Stimulated activated naive CD8-positive, alpha-beta T cell treated with anti-CD3 and anti-CD28 coated beads, Interleukin-15, amount 100 ng/mL, for 72 hours (primary cell): Measurements from ENCODE around the gene TIMM17A.
"Not testable (repeated sequence)": the region's sequence is repeated elsewhere in the genome, so short reads cannot be mapped to it uniquely, and the experiment has no call there.

Experiments
- ATAC-seq: fragments of 150-1000 bp; cut with Tn5 transposase; 2 replicates; pipeline ENCODE4 v1.10.0; 2021; ENCODE audit warnings: mild to moderate bottlenecking, moderate library complexity
- DNase-seq, 2 donors: peaks; one replicate each; pipeline ENCODE4 v3.0.0; 2021 to 2022
- H3K27ac Mint-ChIP-seq, 2 donors: one replicate each; pipeline ENCODE4 v1.8.0; 2022; ENCODE audit warnings: mild to moderate bottlenecking in 2 of 2, mixed read lengths in 2 of 2, moderate library complexity in 2 of 2
- H3K27me3 Mint-ChIP-seq: one replicate; pipeline ENCODE4 v1.8.0; 2022; ENCODE audit warnings: mixed read lengths
- H3K4me1 Mint-ChIP-seq: one replicate; pipeline ENCODE4 v1.8.0; 2022; ENCODE audit warnings: mild to moderate bottlenecking, mixed read lengths
- H3K4me3 Mint-ChIP-seq, 2 donors: one replicate each; pipeline ENCODE4 v1.8.0; 2022; ENCODE audit warnings: mild to moderate bottlenecking in 2 of 2, mixed read lengths in 2 of 2, moderate library complexity in 1 of 2
- H3K9me3 Mint-ChIP-seq, 2 donors: one replicate each; pipeline ENCODE4 v1.8.0; 2022; ENCODE audit warnings: mixed read lengths in 2 of 2

TIMM17A gene

GRCh38 chr1:201930803-201931202 is 24.5 kb upstream of the TIMM17A start:
- Mint-ChIP-seq H3K4me3 (no peak overlapping the region), H3K4me1 (no peaks in the 10 kb centered on the region), H3K9me3 (no peaks in the 10 kb centered on the region), H3K27me3 (peaks cover 11% of the 10 kb centered on the region), H3K27ac (no peak overlapping the region)
- DNase-seq, result no peak
- ATAC-seq, result no peak

- H3K4me1 Mint-ChIP-seq, result no peaks in the 10 kb centered on the region
- ATAC-seq (no peak), DNase-seq (no peak)
- H3K27me3 Mint-ChIP-seq, result peaks cover 11% of the 10 kb centered on the region
- no peaks in the 10 kb centered on the region for H3K9me3 Mint-ChIP-seq
- H3K4me3 Mint-ChIP-seq, result no peak overlapping the region
- no peak overlapping the region for H3K27ac Mint-ChIP-seq
Measured at GRCh38 chr1:201933840-201934430, 21.4 kb upstream of the TIMM17A start.

- Mint-ChIP-seq H3K27ac (no peak overlapping the region), H3K4me1 (no peaks in the 10 kb centered on the region), H3K9me3 (no peaks in the 10 kb centered on the region), H3K27me3 (peaks cover 12% of the 10 kb centered on the region), H3K4me3 (no peak overlapping the region)
- ATAC-seq (no peak), DNase-seq (no peak)
Measured at GRCh38 chr1:201937624-201938213, 17.6 kb upstream of the TIMM17A start.

GRCh38 chr1:201938440-201939035 is 16.8 kb upstream of the TIMM17A start:
- H3K4me1 Mint-ChIP-seq, result no peaks in the 10 kb centered on the region
- ATAC-seq (no peak), DNase-seq (no peak)
- peaks cover 20% of the 10 kb centered on the region for H3K27me3 Mint-ChIP-seq
- no peaks in the 10 kb centered on the region for H3K9me3 Mint-ChIP-seq
- no peak overlapping the region for H3K4me3 Mint-ChIP-seq
- H3K27ac Mint-ChIP-seq, result no peak overlapping the region

- no peak overlapping the region for H3K27ac Mint-ChIP-seq
- no peaks in the 10 kb centered on the region for H3K4me1 Mint-ChIP-seq
- H3K4me3 Mint-ChIP-seq, result no peak overlapping the region
- ATAC-seq (no peak), DNase-seq (no peak)
- H3K27me3 Mint-ChIP-seq, result peaks cover 24% of the 10 kb centered on the region
- no peaks in the 10 kb centered on the region for H3K9me3 Mint-ChIP-seq
Measured at GRCh38 chr1:201939148-201939547, 16.2 kb upstream of the TIMM17A start.

GRCh38 chr1:201939574-201939973 is 15.7 kb upstream of the TIMM17A start:
- Mint-ChIP-seq H3K27ac (no peak overlapping the region), H3K9me3 (no peaks in the 10 kb centered on the region), H3K4me3 (no peak overlapping the region), H3K27me3 (peaks cover 24% of the 10 kb centered on the region), H3K4me1 (no peaks in the 10 kb centered on the region)
- ATAC-seq, result no peak
- no peak for DNase-seq

- ATAC-seq, H3K4me3 Mint-ChIP-seq, H3K4me1 Mint-ChIP-seq, H3K9me3 Mint-ChIP-seq, DNase-seq, H3K27ac Mint-ChIP-seq: not testable (repeated sequence)
- peaks cover 25% of the 10 kb centered on the region for H3K27me3 Mint-ChIP-seq
Measured at GRCh38 chr1:201940316-201940715, 15.0 kb upstream of the TIMM17A start.

- Mint-ChIP-seq H3K9me3 (no peaks in the 10 kb centered on the region), H3K27ac (no peak overlapping the region), H3K4me3 (no peak overlapping the region), H3K4me1 (peaks cover 15% of the 10 kb centered on the region), H3K27me3 (peaks cover 38% of the 10 kb centered on the region)
- ATAC-seq, result no peak
- no peak for DNase-seq
Measured at GRCh38 chr1:201941420-201942128, 13.7 kb upstream of the TIMM17A start.

GRCh38 chr1:201942129-201942495 is 13.2 kb upstream of the TIMM17A start:
- DNase-seq (no peak), ATAC-seq (no peak)
- H3K9me3 Mint-ChIP-seq, result no peaks in the 10 kb centered on the region
- no peak overlapping the region for H3K27ac Mint-ChIP-seq
- H3K27me3 Mint-ChIP-seq, result peaks cover 43% of the 10 kb centered on the region
- H3K4me1 Mint-ChIP-seq, result peaks cover 21% of the 10 kb centered on the region
- H3K4me3 Mint-ChIP-seq, result no peak overlapping the region

- H3K27me3 Mint-ChIP-seq, result peaks cover 61% of the 10 kb centered on the region
- DNase-seq (no peak), ATAC-seq (no peak)
- no peaks in the 10 kb centered on the region for H3K9me3 Mint-ChIP-seq
- no peak overlapping the region for H3K4me3 Mint-ChIP-seq
- H3K27ac Mint-ChIP-seq, result no peak overlapping the region
- peaks cover 21% of the 10 kb centered on the region for H3K4me1 Mint-ChIP-seq
Measured at GRCh38 chr1:201944002-201944401, 11.3 kb upstream of the TIMM17A start.

- peaks cover 64% of the 10 kb centered on the region for H3K27me3 Mint-ChIP-seq
- peaks cover 21% of the 10 kb centered on the region for H3K4me1 Mint-ChIP-seq
- ATAC-seq, result no peak
- no peaks in the 10 kb centered on the region for H3K9me3 Mint-ChIP-seq
- H3K4me3 Mint-ChIP-seq, result no peak overlapping the region
- H3K27ac Mint-ChIP-seq, result no peak overlapping the region
- no peak for DNase-seq
Measured at GRCh38 chr1:201944639-201945038, 10.7 kb upstream of the TIMM17A start.

- DNase-seq (no peak), ATAC-seq (no peak)
- Mint-ChIP-seq H3K4me3 (no peak overlapping the region), H3K27me3 (peaks cover 64% of the 10 kb centered on the region), H3K9me3 (no peaks in the 10 kb centered on the region), H3K4me1 (peaks cover 21% of the 10 kb centered on the region), H3K27ac (no peak overlapping the region)
Measured at GRCh38 chr1:201945157-201945556, 10.1 kb upstream of the TIMM17A start.

- peaks cover 64% of the 10 kb centered on the region for H3K27me3 Mint-ChIP-seq
- H3K4me3 Mint-ChIP-seq, result peak overlapping the region in 1 of 2 donors; percentile 81
- ATAC-seq (no peak), DNase-seq (no peak)
- H3K9me3 Mint-ChIP-seq, result no peaks in the 10 kb centered on the region
- peaks cover 21% of the 10 kb centered on the region for H3K4me1 Mint-ChIP-seq
- H3K27ac Mint-ChIP-seq, result no peak overlapping the region
Measured at GRCh38 chr1:201945863-201946223, 9.5 kb upstream of the TIMM17A start.

- Mint-ChIP-seq H3K4me1 (peaks cover 21% of the 10 kb centered on the region), H3K27ac (peak within 1 kb of the TSS; percentile 37 to 48), H3K27me3 (peaks cover 64% of the 10 kb centered on the region), H3K9me3 (no peaks in the 10 kb centered on the region), H3K4me3 (peak within 1 kb of the TSS; percentile 55 to 81)
- peak; percentile 39 for ATAC-seq
- DNase-seq, result peak in 1 of 2 donors; percentile 5
Measured at GRCh38 chr1:201946224-201946908, 8.9 kb upstream of the TIMM17A start, which contains the start of gene LMOD1. Gene LMOD1, minus strand, starts transcription at chr1:201946548. Its CDS starts 208 bp downstream, at chr1:201946340.

- peaks cover 64% of the 10 kb centered on the region for H3K27me3 Mint-ChIP-seq
- ATAC-seq (no peak), DNase-seq (no peak)
- H3K4me3 Mint-ChIP-seq, result no peak overlapping the region
- no peaks in the 10 kb centered on the region for H3K9me3 Mint-ChIP-seq
- H3K4me1 Mint-ChIP-seq, result peaks cover 21% of the 10 kb centered on the region
- H3K27ac Mint-ChIP-seq, result no peak overlapping the region
Measured at GRCh38 chr1:201947697-201948008, 7.7 kb upstream of the TIMM17A start.

GRCh38 chr1:201949491-201949890 is 5.8 kb upstream of the TIMM17A start:
- ATAC-seq, result no peak
- peaks cover 25% of the 10 kb centered on the region for H3K4me1 Mint-ChIP-seq
- H3K9me3 Mint-ChIP-seq, result no peaks in the 10 kb centered on the region
- H3K27ac Mint-ChIP-seq, result no peak overlapping the region
- DNase-seq, result no peak
- no peak overlapping the region for H3K4me3 Mint-ChIP-seq
- H3K27me3 Mint-ChIP-seq, result peaks cover 47% of the 10 kb centered on the region
